ENCODE data around the gene TIPIN.

DNA sequence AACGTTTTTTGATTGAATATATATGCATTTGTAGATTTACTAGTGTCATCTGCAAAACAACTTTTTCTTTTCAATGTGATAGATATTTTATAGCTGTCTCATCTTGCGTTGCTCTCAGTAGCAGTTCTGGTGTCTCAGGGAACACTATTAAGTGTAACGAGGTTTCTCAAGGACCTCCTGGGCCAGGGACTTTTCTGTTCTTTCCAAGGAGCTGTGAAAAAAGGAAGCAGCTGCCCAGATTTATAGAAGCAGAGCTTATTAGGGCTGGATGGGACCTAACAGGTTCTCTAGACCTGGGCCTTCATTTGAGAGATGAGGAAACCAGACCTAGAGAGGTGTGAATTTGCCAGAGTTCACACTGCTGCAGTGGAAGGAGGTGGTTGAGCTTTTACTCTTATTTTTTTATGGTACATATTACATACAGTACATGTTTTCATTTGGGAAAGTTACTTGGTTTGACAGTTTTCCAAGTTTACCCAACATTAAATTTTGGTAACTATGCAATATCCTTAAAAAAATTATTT is 46.3 kb upstream of the TIPIN start:
- TF ChIP-seq, protein P1, sequence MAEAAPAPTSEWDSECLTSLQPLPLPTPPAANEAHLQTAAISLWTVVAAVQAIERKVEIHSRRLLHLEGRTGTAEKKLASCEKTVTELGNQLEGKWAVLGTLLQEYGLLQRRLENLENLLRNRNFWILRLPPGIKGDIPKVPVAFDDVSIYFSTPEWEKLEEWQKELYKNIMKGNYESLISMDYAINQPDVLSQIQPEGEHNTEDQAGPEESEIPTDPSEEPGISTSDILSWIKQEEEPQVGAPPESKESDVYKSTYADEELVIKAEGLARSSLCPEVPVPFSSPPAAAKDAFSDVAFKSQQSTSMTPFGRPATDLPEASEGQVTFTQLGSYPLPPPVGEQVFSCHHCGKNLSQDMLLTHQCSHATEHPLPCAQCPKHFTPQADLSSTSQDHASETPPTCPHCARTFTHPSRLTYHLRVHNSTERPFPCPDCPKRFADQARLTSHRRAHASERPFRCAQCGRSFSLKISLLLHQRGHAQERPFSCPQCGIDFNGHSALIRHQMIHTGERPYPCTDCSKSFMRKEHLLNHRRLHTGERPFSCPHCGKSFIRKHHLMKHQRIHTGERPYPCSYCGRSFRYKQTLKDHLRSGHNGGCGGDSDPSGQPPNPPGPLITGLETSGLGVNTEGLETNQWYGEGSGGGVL (tag by site-specific recombination; IDR thresholded peaks at IDR 0.05), result no peak
- TF ChIP-seq MZF1 (tag by site-specific recombination; IDR thresholded peaks at IDR 0.05; ENCODE audit: borderline replicate concordance), result no peak
- TF ChIP-seq, protein P2, sequence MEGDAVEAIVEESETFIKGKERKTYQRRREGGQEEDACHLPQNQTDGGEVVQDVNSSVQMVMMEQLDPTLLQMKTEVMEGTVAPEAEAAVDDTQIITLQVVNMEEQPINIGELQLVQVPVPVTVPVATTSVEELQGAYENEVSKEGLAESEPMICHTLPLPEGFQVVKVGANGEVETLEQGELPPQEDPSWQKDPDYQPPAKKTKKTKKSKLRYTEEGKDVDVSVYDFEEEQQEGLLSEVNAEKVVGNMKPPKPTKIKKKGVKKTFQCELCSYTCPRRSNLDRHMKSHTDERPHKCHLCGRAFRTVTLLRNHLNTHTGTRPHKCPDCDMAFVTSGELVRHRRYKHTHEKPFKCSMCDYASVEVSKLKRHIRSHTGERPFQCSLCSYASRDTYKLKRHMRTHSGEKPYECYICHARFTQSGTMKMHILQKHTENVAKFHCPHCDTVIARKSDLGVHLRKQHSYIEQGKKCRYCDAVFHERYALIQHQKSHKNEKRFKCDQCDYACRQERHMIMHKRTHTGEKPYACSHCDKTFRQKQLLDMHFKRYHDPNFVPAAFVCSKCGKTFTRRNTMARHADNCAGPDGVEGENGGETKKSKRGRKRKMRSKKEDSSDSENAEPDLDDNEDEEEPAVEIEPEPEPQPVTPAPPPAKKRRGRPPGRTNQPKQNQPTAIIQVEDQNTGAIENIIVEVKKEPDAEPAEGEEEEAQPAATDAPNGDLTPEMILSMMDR (tag by site-specific recombination; IDR thresholded peaks at IDR 0.05), result no peak
- TF ChIP-seq SALL2 (tag by site-specific recombination; IDR thresholded peaks at IDR 0.05; ENCODE audit: borderline replicate concordance), result no peak
- TF ChIP-seq KLF9 (tag by site-specific recombination; IDR thresholded peaks at IDR 0.05; ENCODE audit: low read depth), result no peak
- no peak for TF ChIP-seq ZNF623 (tag by site-specific recombination; IDR thresholded peaks at IDR 0.05)
- TF ChIP-seq KLF16 (tag by site-specific recombination; IDR thresholded peaks at IDR 0.05), result no peak
- TF ChIP-seq, protein P3, sequence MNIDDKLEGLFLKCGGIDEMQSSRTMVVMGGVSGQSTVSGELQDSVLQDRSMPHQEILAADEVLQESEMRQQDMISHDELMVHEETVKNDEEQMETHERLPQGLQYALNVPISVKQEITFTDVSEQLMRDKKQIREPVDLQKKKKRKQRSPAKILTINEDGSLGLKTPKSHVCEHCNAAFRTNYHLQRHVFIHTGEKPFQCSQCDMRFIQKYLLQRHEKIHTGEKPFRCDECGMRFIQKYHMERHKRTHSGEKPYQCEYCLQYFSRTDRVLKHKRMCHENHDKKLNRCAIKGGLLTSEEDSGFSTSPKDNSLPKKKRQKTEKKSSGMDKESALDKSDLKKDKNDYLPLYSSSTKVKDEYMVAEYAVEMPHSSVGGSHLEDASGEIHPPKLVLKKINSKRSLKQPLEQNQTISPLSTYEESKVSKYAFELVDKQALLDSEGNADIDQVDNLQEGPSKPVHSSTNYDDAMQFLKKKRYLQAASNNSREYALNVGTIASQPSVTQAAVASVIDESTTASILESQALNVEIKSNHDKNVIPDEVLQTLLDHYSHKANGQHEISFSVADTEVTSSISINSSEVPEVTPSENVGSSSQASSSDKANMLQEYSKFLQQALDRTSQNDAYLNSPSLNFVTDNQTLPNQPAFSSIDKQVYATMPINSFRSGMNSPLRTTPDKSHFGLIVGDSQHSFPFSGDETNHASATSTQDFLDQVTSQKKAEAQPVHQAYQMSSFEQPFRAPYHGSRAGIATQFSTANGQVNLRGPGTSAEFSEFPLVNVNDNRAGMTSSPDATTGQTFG (tag by site-specific recombination; IDR thresholded peaks at IDR 0.05; ENCODE audit: borderline replicate concordance), result no peak
- no peak for TF ChIP-seq ZNF274 (IDR thresholded peaks at IDR 0.05; ENCODE audit: low read length)
- TF ChIP-seq ZNF274 (tag by site-specific recombination; IDR thresholded peaks at IDR 0.05; ENCODE audit: borderline replicate concordance), result no peak
- no peak for TF ChIP-seq ZNF239 (tag by site-specific recombination; IDR thresholded peaks at IDR 0.05)
